T-helper 9 cell (primary cell): ENCODE results near the gene MCM10.
"Not testable (repeated sequence)": the region's sequence is repeated elsewhere in the genome, so short reads cannot be mapped to it uniquely, and the experiment has no call there.

Source experiments
- DNase-seq: peaks from one replicate; pipeline ENCODE4 v3.0.0-alpha.2; 2020
- total RNA-seq, 2 donors: gene quantifications; one replicate each; lab custom pipeline; 2026; lab: John Stamatoyannopoulos, UW

The MCM10 gene
- 0.21 to 0.24 reads per million in 2 donors for total RNA-seq

DNA sequence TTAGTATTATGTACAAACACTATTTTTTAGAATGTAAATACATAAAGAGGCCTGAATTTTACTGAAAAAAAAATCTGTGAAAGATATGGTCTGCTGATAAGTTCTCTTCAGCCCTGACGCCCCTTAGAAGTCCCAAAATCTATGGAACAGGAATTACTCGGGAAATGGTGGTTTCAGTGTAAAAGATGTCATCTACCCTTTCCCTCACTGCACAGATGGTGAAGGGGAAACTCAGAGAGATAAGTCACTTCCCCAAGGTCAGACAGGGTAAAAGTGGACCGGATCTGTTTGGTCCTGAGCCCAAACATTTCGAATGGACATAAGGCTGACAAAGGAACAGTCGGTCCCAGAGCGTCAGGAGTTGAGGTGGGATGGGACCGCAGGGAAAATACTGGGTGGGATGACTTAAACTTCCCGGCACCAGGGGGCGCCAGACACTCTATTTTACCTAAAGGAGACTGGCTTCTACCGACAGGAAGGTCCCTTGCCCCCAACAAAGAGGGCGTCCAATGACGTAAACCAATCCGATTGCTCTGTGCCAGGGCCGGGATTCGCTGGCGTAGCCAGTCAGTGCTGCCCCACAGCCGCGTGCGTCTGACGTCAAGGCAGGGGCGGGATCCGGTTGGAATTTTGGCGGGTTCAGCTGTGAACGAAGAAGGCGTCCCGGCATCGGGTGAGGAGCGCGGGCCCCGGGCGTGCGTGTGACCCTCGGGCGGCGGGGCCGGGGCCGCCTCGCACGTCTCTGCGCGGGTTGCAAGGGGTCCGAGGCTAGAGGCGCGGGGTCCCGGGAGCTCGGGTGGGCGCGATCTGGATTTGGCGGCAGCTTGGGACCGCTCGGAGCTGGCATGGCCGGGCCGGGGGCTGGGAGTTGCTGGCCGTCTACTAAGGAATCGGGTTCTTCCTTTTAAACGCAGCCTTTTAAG lies at the start of gene MCM10:
TSS of gene MCM10 (plus strand) at position 625 of the 923 bp plus-strand sequence. CDS start 2,645 bp downstream, outside the sequence.
- DNase-seq = peak; percentile 97

DNA sequence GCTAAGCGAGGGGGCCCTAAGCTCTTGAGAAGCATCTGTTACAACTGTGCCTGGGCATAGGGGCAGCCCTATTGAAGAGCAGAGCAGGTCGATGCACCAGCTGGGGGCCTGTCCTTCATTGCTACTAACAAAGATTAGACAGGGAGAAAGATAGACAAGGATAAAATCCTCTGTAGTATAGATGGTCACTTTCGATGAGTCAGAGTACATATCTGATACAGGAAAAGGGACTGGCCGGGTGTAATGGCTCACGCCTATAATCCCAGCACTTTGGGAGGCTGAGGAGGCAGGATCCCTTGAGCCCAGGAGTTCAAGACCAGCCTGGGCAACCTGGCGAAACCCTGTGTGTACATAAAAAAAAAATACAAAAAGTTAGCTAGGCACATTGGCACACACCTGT lies 47.8 kb upstream of the MCM10 start:
- DNase-seq = no peak

GRCh38 chr10:13115832-13116803 lies 45.2 kb upstream of the MCM10 start:
- no peak for DNase-seq

GRCh38 chr10:13117841-13118783 lies 43.2 kb upstream of the MCM10 start:
- no peak for DNase-seq

- DNase-seq = no peak
Measured at GRCh38 chr10:13118784-13119410, 42.5 kb upstream of the MCM10 start.

DNA sequence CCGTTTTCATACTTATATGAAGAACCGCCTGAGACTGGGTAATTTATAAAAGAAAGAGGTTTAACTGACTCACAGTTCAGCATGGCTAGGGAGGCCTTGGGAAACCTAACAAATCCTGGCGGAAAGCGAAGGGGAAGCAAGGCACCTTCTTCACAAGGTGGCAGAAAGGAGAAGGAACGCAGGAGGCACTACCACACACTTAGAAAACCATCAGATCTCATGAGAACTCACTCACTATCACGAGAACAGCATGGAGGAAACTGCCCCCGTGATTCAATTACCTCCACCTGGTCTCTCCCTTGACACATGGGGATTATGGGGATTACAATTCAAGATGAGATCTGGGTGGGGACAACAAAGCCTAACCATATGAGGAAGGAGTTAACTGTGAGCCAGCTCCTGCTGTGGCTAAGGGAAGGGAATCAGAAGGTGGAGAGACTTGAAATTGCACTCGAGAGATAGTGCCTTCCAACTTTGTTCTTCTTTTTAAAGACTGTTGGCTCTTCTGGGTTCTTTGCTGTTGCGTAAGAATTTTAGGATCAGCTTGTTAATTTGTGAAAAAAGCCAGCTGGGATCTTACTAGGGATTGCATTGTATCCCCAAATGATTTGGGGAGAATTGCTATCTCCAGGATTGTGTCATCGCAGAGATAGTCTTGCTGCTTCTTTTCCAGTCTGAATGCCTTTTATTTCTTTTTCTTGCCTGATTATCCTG lies 40.4 kb upstream of the MCM10 start:
- DNase-seq = no peak

GRCh38 chr10:13121500-13121854 lies 39.9 kb upstream of the MCM10 start:
- no peak for DNase-seq

DNA sequence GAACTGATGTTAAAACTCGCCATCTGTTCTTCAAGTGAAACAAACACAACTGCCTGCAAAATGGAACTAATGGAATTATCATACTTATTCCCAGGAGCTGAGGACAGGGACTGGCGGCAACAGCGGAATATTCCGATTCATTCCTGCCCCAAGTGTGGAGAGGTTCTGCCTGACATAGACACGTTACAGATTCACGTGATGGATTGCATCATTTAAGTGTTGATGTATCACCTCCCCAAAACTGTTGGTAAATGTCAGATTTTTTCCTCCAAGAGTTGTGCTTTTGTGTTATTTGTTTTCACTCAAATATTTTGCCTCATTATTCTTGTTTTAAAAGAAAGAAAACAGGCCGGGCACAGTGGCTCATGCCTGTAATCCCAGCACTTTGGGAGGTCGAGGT lies 24.7 kb upstream of the MCM10 start:
- no peak for DNase-seq

DNA sequence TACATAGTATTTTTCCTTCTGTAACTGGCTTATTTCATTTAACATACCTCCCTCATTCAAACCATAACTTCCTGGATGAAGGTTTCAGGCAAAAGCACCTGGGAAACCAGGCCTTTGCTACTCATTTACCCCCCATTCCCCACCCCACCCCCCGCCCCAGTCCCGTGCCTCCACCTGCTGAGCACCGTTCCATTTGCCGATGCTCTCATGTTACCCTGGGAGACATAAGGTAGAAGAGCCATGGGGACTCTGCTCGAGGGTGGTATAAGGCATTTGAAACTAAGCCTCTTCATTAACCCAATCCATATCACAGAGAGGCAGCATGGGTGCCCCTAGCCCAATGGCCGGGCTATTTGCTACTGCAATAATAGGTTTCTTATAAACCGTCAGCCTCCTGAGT lies 22.2 kb upstream of the MCM10 start:
- no peak for DNase-seq

DNA sequence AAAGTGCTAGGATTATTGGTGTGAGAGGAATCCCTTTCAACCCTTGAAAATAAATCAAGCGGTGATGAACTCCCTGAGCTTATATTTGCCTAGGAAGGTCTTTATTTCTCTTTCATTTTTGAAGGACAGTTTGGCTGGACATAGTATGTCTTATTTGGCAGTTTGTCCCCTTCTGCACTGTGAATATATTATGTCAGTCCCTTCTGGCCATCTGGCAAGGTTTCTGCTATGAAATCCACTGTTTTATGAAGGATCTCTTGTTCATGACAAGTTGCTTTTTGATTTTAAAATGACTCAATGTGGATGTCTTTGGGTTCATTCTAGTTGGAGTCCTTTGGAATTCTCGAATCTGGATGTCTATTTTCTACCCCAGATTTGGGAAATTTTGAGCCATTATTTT lies 21.7 kb upstream of the MCM10 start:
- no peak for DNase-seq

DNA sequence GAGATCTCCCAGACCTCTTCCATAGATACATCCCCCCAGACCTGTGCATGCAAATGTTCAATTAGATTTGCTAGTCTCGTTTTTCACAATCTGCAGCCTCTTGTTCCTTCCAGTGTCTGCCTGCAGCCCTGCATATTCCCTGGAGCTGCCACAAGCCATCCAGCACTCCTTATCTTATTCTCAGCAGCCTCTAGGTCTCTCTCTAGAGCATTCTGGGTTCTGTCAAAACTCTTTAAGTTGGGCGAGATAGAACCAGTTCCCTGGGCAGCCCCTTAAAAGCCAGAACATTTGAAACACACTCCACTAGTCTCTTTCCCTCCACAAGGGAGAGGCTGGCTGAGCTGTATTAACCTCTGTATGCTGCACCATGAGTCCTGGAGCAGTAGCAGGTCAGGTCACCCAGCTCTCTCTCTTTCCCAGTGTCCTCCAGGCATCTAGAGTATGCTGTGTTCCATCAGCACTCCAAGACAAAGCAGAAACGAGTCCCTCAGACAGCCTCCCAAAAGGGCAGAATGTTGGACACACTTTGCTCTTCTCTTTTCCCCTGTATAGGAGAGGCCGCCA lies 20.6 kb upstream of the MCM10 start:
- DNase-seq = no peak

GRCh38 chr10:13143766-13144165 lies 17.6 kb upstream of the MCM10 start:
- no peak for DNase-seq

DNA sequence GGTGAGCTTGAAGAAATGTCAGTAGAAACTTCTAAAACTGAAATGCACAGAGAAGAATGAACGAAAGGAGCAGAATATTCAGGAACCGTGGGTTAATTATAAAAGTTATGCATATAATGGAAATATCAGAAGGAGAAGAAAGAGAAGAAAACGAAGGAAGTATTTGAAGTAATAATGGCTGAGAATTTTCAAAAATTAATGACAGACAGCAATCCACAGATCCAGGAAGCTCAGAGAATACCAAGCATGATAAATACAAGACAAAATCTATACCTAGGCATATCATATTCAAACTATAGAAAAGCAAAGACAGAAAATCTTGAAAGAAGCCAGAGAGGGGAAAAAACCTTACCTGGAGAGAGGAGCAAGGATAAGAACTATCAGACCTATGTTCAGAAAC lies 16.5 kb upstream of the MCM10 start:
- DNase-seq = no peak

GRCh38 chr10:13146379-13146778 lies 15.0 kb upstream of the MCM10 start:
- no peak for DNase-seq

- no peak for DNase-seq
Measured at GRCh38 chr10:13147161-13147560, 14.2 kb upstream of the MCM10 start.

DNA sequence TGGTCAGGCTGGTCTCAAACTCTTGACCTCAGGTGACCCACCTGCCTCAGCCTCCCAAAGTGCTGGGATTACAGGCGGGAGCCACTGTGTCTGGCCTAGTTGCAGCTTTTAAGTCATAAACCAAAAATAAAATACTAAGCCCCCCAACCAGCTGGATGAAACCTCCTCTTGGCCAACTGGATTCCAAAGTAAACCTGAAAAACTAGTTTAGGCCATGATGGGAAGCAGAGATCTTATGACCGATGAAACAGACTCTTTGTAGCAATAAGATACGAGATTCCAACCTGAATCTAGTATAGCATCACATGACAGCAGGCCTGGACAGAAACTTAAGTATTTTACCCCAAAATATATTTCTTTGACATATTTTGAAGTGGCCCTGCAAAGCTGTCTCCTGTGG lies 9.1 kb upstream of the MCM10 start:
- no peak for DNase-seq

- not testable (repeated sequence) for DNase-seq
Measured at GRCh38 chr10:13155860-13156259, 5.5 kb upstream of the MCM10 start.

GRCh38 chr10:13158401-13158800 lies 3.0 kb upstream of the MCM10 start:
- DNase-seq = no peak

DNA sequence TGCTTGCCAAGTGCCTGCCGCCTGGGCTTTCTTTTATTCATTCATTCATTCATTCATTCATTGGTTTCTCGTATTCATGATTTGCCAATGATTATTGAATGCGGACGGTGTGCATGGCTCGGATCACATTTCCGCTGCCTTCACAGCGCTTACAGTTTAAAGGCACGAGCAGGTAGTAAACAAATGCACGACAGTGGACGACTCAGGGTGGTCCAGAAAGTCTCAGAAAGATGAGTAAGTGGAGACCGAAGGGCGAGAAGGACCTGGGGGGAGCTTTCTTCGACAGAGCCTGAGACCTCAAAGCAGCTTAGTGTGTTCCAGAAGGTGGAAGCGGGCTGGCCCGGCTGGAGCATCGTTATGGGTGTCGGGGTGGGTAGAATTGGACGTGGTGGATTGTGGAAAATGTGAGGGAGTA lies 506 bp downstream of the MCM10 start:
- no peak for DNase-seq

- no peak for DNase-seq
Measured at GRCh38 chr10:13163859-13164258, 2.5 kb downstream of the MCM10 start.

- DNase-seq = no peak
Measured at GRCh38 chr10:13165177-13165576, 3.8 kb downstream of the MCM10 start.
